Measurements from ENCODE around the gene BTN1A1.
A peak's percentile ranks its signal among the peaks of the same experiment; 100 is the strongest.

Gene BTN1A1

DNA sequence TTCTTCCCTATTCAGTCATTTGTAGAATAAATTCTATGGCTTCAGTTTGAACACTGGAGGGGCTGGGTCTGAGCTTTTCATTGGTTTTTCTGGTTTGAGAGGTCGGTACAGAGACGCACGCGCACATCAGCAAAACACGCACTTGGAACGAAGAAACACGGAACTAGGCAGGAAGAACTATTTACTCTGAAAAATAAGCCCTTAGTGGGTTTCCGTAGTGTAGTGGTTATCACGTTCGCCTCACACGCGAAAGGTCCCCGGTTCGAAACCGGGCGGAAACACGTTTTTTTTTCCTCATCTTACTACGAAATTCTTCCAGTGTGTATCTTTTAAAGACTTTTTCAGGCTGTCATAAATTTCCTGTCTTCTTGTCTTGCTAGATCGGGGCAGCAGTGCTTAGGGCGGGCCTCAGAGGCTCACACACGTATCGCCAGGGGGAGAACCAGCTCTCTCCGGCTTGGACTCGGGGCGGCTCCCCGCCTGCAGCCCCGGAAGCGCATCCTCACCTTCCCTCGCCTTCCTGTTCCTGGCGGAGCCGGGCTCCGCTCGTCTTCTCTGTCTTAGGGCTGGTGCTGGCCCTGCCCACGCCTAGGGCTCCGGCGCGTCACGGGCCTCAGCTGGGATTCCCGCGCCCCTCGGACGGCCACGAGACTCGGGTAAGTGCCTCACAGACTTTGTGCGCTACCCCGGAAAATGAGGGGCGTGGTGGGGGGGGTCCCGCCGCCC is 37.9 kb downstream of the BTN1A1 start, which contains the start of gene HMGN4 (continued):
- no peak for TF ChIP-seq ZNF133 (tag by site-specific recombination; IDR thresholded peaks at IDR 0.05)
- no peak for TF ChIP-seq SALL2 (tag by site-specific recombination; IDR thresholded peaks at IDR 0.05; ENCODE audit: borderline replicate concordance)
- TF ChIP-seq ZBTB20 (tag by site-specific recombination; IDR thresholded peaks at IDR 0.05): peak; percentile 87

DNA sequence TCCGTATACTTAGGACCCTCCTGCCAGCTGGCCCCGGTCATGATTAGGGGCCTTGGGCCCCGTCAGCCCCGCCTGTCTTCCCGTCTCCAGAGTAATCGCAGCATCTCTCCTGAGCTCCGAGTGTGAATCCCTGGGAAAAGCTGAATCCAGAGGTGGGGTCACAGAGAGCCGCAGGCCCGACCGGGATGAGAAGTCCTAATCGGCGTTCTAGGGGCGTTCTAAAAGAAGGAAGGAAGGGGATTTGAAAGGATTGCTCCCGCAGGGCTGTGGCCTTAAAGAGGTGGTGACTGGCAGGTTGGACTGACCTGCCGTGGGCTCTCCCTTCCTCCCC is 38.4 kb downstream of the BTN1A1 start:
- H3K4me1 ChIP-seq (ENCODE audit: control insufficient read depth, insufficient read depth, low read length): peaks cover 5% of the 10 kb centered on the region; the same call in 1 of the 2 replicates
- ChIA-PET CTCF (interaction anchor here (0.6 to 2.7 kb wide), 3 partner anchors 14 to 31 kb away, joined by 3 to 9 read pairs (median 5); no protein-coding TSS in a partner anchor), POLR2A (interaction anchor here (0.6 to 2.6 kb wide), 18 partner anchors 11 to 322 kb away, joined by 3 to 29 read pairs (median 8); a partner anchor contains a TSS)
- H3K27ac ChIP-seq (ENCODE audit: extremely low read depth, low read depth, low read length): peak overlapping the region; percentile 79
- H3K4me3 ChIP-seq (ENCODE audit: low read depth, low read length): peak overlapping the region; percentile 76
- no peaks in the 10 kb centered on the region for H3K9me3 ChIP-seq (ENCODE audit: control insufficient read depth, insufficient read depth, low read depth, low read length)
- peaks cover 3 to 11% of the 10 kb centered on the region in 2 experiments; a peak in 2 of 3 replicates for H3K36me3 ChIP-seq (ENCODE audit: control insufficient read depth in 2 of 2, insufficient read depth in 1 of 2, low read length in 2 of 2)
- TF ChIP-seq ZNF292 (tag by site-specific recombination; IDR thresholded peaks at IDR 0.05; ENCODE audit: borderline replicate concordance, low read depth) (no peak), HOXD13 (CRISPR knock-in tag; IDR thresholded peaks at IDR 0.05; ENCODE audit: borderline replicate concordance) (no peak), ZNF37A (tag by site-specific recombination; IDR thresholded peaks at IDR 0.05) (no peak), KLF9 (tag by site-specific recombination; IDR thresholded peaks at IDR 0.05; ENCODE audit: low read depth) (no peak), ZNF335 (tag by site-specific recombination; conservative IDR thresholded peaks at IDR 0.05) (peak; percentile 47), EGR2 (tag by site-specific recombination; IDR thresholded peaks at IDR 0.05; ENCODE audit: low read depth) (no peak), ZBTB20 (tag by site-specific recombination; IDR thresholded peaks at IDR 0.05) (peak; percentile 71), ZBTB17 (tag by site-specific recombination; IDR thresholded peaks at IDR 0.05) (peak; percentile 3; the same call in 1 of the 2 replicates), IKZF3 (tag by site-specific recombination; IDR thresholded peaks at IDR 0.05) (no peak), ZNF174 (tag by site-specific recombination; IDR thresholded peaks at IDR 0.05) (no peak), HOXC10 (CRISPR knock-in tag; IDR thresholded peaks at IDR 0.05) (0 out of 2 replicates have a peak, but pooled peaks have one; percentile 8), ZFP3 (tag by site-specific recombination; IDR thresholded peaks at IDR 0.05; ENCODE audit: low read depth) (no peak), BCL11B (tag by site-specific recombination; IDR thresholded peaks at IDR 0.05; ENCODE audit: low read depth) (no peak), SP3 (tag by site-specific recombination; IDR thresholded peaks at IDR 0.05) (peak; percentile 2; the same call in 1 of the 2 replicates)
- TF ChIP-seq, protein P1, sequence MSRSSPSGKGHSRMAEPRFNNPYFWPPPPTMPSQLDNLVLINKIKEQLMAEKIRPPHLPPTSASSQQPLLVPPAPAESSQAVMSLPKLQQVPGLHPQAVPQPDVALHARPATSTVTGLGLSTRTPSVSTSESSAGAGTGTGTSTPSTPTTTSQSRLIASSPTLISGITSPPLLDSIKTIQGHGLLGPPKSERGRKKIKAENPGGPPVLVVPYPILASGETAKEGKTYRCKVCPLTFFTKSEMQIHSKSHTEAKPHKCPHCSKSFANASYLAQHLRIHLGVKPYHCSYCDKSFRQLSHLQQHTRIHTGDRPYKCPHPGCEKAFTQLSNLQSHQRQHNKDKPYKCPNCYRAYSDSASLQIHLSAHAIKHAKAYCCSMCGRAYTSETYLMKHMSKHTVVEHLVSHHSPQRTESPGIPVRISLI (tag by site-specific recombination; IDR thresholded peaks at IDR 0.05): no peak
- TF ChIP-seq, protein P2, sequence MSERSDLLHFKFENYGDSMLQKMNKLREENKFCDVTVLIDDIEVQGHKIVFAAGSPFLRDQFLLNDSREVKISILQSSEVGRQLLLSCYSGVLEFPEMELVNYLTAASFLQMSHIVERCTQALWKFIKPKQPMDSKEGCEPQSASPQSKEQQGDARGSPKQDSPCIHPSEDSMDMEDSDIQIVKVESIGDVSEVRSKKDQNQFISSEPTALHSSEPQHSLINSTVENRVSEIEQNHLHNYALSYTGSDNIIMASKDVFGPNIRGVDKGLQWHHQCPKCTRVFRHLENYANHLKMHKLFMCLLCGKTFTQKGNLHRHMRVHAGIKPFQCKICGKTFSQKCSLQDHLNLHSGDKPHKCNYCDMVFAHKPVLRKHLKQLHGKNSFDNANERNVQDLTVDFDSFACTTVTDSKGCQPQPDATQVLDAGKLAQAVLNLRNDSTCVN (tag by site-specific recombination; optimal IDR thresholded peaks at IDR 0.05): peak; percentile 1
- TF ChIP-seq, protein P3, sequence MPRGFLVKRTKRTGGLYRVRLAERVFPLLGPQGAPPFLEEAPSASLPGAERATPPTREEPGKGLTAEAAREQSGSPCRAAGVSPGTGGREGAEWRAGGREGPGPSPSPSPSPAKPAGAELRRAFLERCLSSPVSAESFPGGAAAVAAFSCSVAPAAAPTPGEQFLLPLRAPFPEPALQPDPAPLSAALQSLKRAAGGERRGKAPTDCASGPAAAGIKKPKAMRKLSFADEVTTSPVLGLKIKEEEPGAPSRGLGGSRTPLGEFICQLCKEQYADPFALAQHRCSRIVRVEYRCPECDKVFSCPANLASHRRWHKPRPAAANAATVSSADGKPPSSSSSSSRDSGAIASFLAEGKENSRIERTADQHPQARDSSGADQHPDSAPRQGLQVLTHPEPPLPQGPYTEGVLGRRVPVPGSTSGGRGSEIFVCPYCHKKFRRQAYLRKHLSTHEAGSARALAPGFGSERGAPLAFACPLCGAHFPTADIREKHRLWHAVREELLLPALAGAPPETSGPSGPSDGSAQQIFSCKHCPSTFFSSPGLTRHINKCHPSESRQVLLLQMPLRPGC (tag by site-specific recombination; IDR thresholded peaks at IDR 0.05): no peak
- TF ChIP-seq, protein P4, sequence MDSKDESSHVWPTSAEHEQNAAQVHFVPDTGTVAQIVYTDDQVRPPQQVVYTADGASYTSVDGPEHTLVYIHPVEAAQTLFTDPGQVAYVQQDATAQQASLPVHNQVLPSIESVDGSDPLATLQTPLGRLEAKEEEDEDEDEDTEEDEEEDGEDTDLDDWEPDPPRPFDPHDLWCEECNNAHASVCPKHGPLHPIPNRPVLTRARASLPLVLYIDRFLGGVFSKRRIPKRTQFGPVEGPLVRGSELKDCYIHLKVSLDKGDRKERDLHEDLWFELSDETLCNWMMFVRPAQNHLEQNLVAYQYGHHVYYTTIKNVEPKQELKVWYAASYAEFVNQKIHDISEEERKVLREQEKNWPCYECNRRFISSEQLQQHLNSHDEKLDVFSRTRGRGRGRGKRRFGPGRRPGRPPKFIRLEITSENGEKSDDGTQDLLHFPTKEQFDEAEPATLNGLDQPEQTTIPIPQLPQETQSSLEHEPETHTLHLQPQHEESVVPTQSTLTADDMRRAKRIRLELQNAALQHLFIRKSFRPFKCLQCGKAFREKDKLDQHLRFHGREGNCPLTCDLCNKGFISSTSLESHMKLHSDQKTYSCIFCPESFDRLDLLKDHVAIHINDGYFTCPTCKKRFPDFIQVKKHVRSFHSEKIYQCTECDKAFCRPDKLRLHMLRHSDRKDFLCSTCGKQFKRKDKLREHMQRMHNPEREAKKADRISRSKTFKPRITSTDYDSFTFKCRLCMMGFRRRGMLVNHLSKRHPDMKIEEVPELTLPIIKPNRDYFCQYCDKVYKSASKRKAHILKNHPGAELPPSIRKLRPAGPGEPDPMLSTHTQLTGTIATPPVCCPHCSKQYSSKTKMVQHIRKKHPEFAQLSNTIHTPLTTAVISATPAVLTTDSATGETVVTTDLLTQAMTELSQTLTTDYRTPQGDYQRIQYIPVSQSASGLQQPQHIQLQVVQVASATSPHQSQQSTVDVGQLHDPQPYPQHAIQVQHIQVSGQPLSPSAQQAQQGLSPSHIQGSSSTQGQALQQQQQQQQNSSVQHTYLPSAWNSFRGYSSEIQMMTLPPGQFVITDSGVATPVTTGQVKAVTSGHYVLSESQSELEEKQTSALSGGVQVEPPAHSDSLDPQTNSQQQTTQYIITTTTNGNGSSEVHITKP (tag by site-specific recombination; IDR thresholded peaks at IDR 0.05): no peak
- TF ChIP-seq, protein P5, sequence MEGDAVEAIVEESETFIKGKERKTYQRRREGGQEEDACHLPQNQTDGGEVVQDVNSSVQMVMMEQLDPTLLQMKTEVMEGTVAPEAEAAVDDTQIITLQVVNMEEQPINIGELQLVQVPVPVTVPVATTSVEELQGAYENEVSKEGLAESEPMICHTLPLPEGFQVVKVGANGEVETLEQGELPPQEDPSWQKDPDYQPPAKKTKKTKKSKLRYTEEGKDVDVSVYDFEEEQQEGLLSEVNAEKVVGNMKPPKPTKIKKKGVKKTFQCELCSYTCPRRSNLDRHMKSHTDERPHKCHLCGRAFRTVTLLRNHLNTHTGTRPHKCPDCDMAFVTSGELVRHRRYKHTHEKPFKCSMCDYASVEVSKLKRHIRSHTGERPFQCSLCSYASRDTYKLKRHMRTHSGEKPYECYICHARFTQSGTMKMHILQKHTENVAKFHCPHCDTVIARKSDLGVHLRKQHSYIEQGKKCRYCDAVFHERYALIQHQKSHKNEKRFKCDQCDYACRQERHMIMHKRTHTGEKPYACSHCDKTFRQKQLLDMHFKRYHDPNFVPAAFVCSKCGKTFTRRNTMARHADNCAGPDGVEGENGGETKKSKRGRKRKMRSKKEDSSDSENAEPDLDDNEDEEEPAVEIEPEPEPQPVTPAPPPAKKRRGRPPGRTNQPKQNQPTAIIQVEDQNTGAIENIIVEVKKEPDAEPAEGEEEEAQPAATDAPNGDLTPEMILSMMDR (tag by site-specific recombination; IDR thresholded peaks at IDR 0.05): no peak
- TF ChIP-seq, protein P6, sequence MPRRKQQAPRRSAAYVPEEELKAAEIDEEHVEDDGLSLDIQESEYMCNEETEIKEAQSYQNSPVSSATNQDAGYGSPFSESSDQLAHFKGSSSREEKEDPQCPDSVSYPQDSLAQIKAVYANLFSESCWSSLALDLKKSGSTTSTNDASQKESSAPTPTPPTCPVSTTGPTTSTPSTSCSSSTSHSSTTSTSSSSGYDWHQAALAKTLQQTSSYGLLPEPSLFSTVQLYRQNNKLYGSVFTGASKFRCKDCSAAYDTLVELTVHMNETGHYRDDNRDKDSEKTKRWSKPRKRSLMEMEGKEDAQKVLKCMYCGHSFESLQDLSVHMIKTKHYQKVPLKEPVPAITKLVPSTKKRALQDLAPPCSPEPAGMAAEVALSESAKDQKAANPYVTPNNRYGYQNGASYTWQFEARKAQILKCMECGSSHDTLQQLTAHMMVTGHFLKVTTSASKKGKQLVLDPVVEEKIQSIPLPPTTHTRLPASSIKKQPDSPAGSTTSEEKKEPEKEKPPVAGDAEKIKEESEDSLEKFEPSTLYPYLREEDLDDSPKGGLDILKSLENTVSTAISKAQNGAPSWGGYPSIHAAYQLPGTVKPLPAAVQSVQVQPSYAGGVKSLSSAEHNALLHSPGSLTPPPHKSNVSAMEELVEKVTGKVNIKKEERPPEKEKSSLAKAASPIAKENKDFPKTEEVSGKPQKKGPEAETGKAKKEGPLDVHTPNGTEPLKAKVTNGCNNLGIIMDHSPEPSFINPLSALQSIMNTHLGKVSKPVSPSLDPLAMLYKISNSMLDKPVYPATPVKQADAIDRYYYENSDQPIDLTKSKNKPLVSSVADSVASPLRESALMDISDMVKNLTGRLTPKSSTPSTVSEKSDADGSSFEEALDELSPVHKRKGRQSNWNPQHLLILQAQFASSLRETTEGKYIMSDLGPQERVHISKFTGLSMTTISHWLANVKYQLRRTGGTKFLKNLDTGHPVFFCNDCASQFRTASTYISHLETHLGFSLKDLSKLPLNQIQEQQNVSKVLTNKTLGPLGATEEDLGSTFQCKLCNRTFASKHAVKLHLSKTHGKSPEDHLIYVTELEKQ (tag by site-specific recombination; IDR thresholded peaks at IDR 0.05; ENCODE audit: borderline replicate concordance): no peak
